ENCODE data around the gene PCTP.

GRCh38 chr17:55726440-55726839 is 24.4 kb upstream of the PCTP start:
- no peak for TF ChIP-seq CTCF (IDR thresholded peaks at IDR 0.05; ENCODE audit: low read depth, low read length)
- TF ChIP-seq EZH2phosphoT487 (IDR thresholded peaks at IDR 0.05; ENCODE audit: low read depth): no peak

Measured in OCI-LY3 (cell line).